GM19397 (cell line): ENCODE results near the gene DDA1.

Experiments
- ATAC-seq: cut with Tn5 transposase; IDR thresholded peaks from one replicate; pipeline ENCODE4 v1.9.1; 2021; ENCODE audit warnings: mild to moderate bottlenecking, moderate library complexity; ENCODE audit not compliant: unreplicated experiment

DDA1 gene

GRCh38 chr19:17311455-17312188 lies 2.3 kb downstream of the DDA1 start:
- no peak for ATAC-seq

DNA sequence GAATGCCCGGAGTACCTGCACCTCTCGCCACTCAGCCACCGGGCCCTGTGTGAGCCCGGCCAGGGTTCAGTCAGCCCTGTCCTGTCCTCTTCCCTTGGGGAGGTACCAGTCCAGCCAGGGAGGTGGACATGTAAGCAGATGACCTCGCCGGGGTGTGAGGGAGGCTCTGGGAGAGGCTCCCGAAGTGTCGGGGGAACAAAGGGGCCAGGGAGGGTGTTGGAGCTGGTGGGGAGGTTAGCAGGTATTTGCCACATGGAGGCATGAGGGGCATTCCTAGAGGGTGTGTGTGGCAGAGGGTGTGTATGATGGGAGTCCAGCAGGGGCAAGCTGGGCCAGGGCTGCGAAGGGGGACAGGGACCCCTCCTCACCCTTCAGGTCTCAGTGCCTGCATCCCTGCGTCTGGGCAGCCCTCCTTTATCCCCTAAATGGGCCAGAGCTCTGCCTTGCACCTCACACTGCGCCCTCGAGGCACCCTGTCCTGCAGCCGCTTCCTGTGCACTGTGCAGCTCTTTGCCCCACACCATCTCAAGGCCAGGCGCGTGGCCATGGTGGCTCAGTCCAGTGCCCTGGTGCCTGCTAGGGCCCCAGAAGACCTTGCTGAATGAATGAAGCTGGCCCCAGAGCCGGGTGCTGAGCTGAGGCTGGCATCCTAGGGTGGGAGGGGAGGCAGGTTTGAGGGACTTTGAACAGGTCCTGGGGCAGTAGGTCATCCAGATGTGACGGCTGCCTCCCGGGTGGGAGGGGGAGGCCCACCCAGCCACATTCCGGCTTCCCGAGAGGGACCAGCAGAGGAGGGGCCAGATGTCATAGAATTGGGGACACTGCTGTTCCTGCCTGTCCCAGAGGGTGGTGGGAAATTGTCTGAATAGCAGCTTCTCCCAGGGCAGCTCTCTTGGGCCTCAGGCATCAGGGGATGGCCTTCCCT lies 3.1 kb downstream of the DDA1 start:
- ATAC-seq, result no peak

DNA sequence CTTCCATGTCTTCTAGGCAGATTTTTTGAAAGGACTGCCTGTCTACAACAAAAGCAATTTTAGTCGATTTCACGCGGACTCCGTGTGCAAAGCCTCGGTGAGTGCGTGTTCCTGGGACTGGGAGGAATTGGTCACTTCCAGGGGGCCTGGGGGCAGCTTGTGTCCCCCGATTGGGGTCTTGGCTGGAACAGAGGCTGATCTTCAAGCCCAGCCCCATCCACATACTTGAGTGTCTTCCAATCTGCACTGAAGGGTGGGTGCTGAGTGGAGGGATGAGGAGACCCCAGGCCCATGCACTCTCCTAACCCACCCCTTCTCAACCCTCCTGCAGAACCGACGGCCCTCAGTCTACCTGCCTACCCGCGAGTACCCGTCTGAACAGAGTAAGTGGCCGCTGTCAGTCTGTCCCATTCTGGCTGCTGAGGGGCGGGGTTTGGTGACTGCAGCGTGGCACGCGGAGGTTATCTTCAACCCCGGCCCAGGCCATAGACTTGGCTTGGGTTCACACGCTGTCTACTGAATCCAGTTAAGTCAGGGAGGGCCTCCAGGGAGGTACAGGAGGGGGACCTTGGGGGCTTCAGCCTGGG lies 4.7 kb downstream of the DDA1 start:
- no peak for ATAC-seq

GRCh38 chr19:17318966-17319365 lies 9.6 kb downstream of the DDA1 start:
- ATAC-seq, result no peak

DNA sequence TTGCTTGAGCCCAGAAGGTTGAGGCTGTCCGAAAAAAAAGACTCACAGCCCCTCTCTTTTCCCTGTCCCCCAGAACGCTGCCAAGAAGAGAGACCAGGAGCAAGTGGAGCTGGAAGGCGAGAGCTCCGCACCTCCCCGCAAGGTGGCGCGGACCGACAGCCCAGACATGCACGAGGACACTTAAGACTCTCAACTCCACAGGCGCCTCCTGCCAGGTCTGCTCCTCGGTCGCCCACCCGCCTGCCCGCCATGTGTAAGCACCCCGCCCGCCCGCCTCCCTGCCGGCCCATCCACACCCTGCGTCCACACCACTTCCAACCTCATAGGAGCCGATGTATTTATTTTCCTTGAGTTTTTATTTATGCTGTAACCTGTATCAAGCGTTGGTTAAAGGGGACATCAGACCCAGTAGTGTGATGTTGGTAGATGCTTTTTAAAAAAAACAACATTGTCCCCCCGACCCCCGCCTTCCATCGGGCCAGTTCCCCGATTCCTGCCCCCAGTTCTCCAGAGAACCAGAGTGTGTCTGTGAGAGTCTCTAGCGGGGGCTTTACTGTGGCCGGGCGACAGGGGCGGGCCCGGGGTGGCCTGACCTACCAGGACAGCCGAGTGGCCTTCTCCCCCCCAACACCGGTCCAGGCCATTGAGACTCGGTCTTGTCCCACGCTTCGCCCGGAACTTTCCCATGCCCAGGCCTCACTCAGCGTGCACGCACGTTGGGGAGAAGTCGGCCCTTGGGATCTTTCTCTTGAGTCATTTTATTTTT lies 10.3 kb downstream of the DDA1 start:
- ATAC-seq, result no peak

DNA sequence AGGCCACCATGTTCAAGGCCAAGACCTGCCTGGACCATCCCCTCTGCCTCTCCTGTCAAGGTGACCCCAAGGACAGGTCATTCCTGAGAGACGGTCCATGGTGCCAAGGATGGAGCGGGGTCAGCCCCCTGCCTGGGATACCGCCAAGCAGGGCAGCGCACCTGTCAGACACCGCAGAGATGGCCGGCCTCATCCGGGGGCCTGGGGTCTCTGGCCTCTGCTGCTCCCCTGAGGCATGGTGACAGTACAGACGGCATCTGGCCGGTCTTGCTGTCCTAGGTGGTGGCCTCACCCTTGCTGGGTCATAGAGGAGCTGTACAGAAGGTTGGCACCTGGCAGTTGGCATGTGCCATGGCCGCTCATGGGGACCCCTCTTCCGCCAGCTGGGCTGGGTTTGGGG lies 11.1 kb downstream of the DDA1 start:
- ATAC-seq, result no peak

DNA sequence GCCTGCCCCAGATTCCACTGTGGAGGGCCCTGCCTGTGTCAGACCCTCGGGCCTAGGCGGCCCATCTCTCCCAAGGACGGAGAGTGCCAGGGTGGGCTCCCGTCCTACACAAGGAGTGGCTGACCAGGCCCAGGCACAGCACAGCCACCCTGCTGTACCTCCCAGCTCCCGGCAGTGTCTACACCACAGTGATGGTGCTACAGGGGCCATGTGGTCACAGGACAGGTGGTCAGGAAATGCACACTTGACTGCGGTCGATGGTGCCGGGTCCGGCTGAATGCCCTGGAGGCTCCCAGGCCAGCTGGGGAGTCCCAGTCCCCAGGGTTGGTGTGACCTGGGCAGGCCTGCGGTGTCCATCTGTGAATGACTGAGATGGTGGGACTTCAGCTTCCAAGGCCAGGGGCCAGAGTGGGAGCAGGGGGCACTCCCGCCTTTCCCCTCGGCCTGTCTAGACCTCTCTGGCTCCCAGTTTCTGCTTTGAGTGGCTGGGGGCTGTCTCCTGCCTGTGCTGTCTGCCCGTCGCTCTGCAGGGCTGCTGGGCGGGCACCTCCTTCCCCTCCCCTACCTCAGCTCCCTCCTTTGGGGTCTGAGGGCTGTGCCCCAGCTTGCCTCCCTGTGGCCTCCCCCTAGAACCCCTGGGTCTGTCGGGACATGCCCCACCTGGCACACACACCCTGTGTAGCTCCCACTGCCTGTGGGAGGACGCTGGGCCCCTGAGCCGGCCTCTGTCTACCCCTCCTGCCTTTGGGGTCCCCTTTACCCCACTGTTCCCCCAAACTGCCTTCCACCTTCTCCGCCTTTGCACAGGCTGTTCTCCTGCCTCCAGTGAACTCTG lies 12.5 kb downstream of the DDA1 start:
- ATAC-seq, result no peak

GRCh38 chr19:17322854-17323253 lies 13.5 kb downstream of the DDA1 start:
- ATAC-seq, result no peak

DNA sequence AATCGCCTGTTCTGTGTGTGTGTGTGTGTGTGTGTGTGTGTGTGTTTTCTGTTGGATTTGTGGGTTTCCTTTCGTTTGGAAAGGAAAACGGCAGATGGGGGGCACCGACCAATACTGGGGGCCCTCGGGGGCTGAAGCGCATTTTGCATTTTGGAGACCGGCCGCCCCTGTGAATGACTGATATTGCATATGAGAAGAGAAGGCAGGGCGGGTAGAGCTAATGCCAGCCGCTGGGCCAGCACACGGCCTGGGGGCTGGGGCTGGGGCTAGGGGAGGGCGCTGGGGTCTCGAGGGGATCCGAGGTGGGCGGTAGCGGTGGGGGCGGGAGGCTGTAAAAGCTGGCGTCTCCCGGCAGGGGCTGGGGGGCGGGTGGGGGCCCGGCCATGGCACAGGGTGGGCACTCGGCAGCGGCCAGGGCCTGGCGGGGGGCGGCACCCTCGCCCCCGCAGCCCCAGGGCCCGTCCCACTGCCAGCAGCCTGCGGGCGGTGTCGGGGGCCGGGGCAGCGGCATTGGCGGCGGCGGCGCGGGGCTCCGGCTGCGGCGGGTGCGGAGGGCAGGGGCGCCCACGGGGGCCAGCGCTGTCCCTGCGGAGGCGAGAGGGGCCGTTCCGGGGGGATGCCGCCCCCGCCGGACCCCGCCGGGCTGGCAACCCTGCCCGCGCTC lies 14.1 kb downstream of the DDA1 start:
- no peak for ATAC-seq

DNA sequence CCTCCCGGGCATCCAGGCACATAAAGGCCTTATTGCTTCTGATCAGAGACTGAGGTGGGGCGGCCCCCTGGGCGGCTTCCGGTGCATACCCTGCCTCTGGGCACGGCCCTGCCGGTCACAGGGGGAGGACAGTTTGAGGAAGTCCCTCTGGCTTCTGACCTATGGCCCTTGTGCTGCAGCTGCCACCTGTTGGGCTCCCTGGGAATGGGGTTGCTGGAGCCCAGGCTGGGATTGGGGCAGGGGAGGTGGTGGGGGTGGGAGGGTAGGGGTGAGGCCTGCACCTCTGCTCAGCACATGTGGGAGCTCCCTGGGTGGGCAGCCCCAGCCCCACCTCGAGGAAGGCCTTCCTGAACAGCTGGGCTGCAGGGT lies 14.6 kb downstream of the DDA1 start:
- no peak for ATAC-seq

DNA sequence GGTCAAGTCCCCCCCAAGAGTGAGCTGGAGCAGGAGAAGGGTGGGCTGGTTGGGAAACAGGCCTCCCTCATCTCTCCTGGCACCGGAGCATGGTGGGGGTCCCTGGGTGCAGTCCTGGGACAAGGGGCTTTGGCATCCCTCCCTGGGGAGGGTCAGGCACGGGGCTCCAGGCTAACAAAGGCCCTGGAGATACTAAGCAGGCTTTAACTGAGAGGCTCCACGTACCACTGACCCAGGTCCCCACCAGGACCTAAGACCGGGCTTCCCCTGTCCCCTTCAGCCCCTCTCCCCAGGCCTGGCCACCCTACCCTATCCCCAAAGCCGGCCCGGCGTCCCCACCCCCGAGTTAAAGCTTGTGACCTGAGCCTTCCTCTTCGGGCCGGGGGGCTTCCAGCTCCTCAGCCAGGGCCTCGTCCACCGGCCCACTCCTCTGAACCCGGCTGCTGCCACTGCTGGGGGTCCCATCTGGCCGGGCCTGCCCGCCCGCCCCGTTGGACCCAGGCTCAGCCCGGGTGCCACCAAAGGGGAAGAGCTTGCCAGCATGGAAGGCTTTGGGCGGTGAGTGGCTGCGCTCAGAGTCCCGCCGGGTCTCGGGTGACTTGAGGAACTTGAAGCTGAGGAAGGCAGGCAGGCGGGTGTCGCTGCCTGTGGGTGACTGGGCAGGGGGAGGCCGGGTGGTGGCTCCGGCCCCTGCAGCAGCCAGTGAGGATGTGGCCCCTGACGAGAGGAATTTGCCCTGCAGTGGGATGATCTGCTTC lies 15.2 kb downstream of the DDA1 start:
- ATAC-seq, result no peak

DNA sequence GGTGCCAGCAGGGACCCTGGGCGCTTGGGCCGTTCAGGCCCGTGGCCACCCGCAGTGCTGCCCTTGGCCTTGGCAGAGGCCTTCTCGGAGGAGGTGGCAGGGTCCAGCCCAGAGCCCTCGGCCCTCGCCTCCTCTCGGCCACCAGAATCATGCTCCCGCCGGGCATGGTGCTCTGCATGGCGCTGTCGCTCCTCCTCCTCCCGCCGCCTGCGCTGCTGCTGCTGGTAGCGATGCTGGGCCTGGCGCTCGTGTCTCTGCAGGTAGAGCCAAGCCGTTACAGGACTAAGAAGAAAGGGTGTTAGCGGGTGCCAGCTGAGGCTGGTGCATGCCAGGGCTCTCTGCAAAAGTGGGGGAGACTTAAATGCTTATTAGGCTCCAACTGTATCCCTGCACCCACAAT lies 15.8 kb downstream of the DDA1 start:
- no peak for ATAC-seq

GRCh38 chr19:17325881-17326594 lies 16.7 kb downstream of the DDA1 start:
- ATAC-seq, result no peak

DNA sequence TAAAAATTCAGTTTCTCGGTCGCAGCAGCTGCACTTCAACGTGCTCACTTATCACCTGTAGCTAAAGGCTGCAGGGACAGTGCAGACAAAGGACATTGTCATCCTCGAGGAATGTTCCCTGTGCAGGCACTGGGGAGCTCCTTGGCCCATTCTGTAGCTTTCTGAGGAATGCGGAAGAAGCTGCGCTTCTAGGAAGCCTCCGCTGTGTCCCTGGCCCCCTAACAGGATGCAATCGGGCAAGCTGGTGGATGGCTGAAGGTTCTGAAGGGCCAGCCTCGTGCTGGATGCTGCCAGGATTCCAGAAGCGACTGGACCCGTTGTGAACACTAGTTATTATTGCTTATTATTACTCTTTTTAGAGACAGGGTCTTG lies 17.2 kb downstream of the DDA1 start:
- ATAC-seq, result no peak

DNA sequence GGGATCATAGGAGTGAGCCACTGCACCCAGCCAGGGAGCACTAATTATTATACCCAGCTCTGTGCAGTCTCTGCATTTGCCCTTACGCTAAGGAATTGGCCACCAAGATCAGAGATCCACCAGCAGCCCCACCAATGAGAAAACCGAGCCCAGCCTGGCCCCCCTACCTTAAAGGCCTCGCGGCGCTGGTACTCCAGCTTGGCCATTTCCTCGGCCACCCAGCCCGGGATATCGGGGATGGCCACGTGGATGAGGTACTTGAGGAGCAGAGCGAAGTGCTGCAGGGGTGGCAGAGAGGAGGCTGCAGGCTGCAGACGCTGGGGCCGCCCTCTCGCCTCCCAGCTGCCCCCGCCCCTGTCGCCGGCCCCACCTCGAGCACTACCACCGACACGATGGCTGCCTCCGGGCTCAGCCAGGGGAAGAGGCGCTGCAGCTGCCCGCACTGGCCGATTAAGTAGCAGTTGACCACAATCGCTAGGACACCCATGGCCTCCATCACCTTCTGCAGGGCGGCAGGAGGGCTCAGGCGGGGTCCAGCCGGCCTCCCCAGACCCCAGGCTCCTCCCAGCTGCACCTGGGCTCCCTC lies 17.8 kb downstream of the DDA1 start:
- ATAC-seq, result no peak

GRCh38 chr19:17327654-17328516 lies 18.5 kb downstream of the DDA1 start:
- ATAC-seq, result no peak
